Measurements from ENCODE around the gene SETBP1. TPM values are rescaled to one million over a fixed set of nuclear protein-coding genes. Genes with fewer than 3 reads are reported as not detected.

SETBP1 gene
- total RNA-seq, 1 donor from 2014 or later: 12.0 TPM

- DNase-seq (ENCODE audit: low spot score): no peak
- Mint-ChIP-seq H3K27me3 (ENCODE audit: insufficient read depth, low read depth) (peaks cover 2% of the 10 kb centered on the region), H3K27ac (no peak overlapping the region), H3K36me3 (peaks cover 40% of the 10 kb centered on the region), H3K4me3 (no peak overlapping the region), H3K4me1 (peaks cover 8% of the 10 kb centered on the region), H3K9me3 (peaks cover 21% of the 10 kb centered on the region)
- H3K4me2 ChIP-seq: no peak overlapping the region
- peaks cover 13% of the 10 kb centered on the region for H3F3A ChIP-seq (ENCODE audit: low read depth)
- H2AFZ ChIP-seq (replicated peaks): no peak overlapping the region
- no peak for TF ChIP-seq EZH2phosphoT487 (IDR thresholded peaks at IDR 0.05)
- TF ChIP-seq CTCF (IDR thresholded peaks at IDR 0.05): no peak
- TF ChIP-seq EZH2 (IDR thresholded peaks at IDR 0.05): no peak
- peaks cover 19% of the 10 kb centered on the region for H4K20me1 ChIP-seq (ENCODE audit: low read depth)
- no peak overlapping the region for H3K4me3 ChIP-seq
- H3K79me2 ChIP-seq (ENCODE audit: low read depth): peaks cover 94% of the 10 kb centered on the region
- no peaks in the 10 kb centered on the region for H3K36me3 ChIP-seq
- H3K27me3 ChIP-seq: no peaks in the 10 kb centered on the region
- H3K4me1 ChIP-seq: peaks cover 14% of the 10 kb centered on the region
- H3K9ac ChIP-seq: no peak overlapping the region
- no peak overlapping the region for H3K27ac ChIP-seq
- H3K9me3 ChIP-seq (ENCODE audit: low read depth): no peaks in the 10 kb centered on the region
Measured at GRCh38 chr18:44687421-44687820, 6.7 kb downstream of the SETBP1 start.

- DNase-seq (ENCODE audit: low spot score): no peak
- H3K4me1 Mint-ChIP-seq: peaks cover 8% of the 10 kb centered on the region
- H3K27me3 ChIP-seq: no peaks in the 10 kb centered on the region
Measured at GRCh38 chr18:44689736-44690135, 9.0 kb downstream of the SETBP1 start.

GRCh38 chr18:44691148-44691925 lies 10.6 kb downstream of the SETBP1 start:
- H3K27ac ChIP-seq: no peak overlapping the region
- H2AFZ ChIP-seq (replicated peaks): no peak overlapping the region
- no peaks in the 10 kb centered on the region for H3K36me3 ChIP-seq
- H3K27me3 ChIP-seq: no peaks in the 10 kb centered on the region
- no peaks in the 10 kb centered on the region for H3K9me3 ChIP-seq (ENCODE audit: low read depth)
- no peak overlapping the region for H3K9ac ChIP-seq
- peaks cover 62% of the 10 kb centered on the region for H3K36me3 Mint-ChIP-seq
- peaks cover 15% of the 10 kb centered on the region for H3K4me1 Mint-ChIP-seq
- DNase-seq (ENCODE audit: low spot score): no peak
- TF ChIP-seq EZH2 (IDR thresholded peaks at IDR 0.05) (no peak), CTCF (IDR thresholded peaks at IDR 0.05) (no peak), EZH2phosphoT487 (IDR thresholded peaks at IDR 0.05) (no peak)
- H3K79me2 ChIP-seq (ENCODE audit: low read depth): peaks cover 78% of the 10 kb centered on the region
- H3K4me3 Mint-ChIP-seq: no peak overlapping the region
- H3K9me3 Mint-ChIP-seq: peaks cover 28% of the 10 kb centered on the region
- H3K4me1 ChIP-seq: peaks cover 12% of the 10 kb centered on the region
- H3K27me3 Mint-ChIP-seq (ENCODE audit: insufficient read depth, low read depth): no peaks in the 10 kb centered on the region
- no peak overlapping the region for H3K4me3 ChIP-seq
- H3K4me2 ChIP-seq: no peak overlapping the region
- no peak overlapping the region for H3K27ac Mint-ChIP-seq
- peaks cover 14% of the 10 kb centered on the region for H4K20me1 ChIP-seq (ENCODE audit: low read depth)
- H3F3A ChIP-seq (ENCODE audit: low read depth): no peaks in the 10 kb centered on the region

More at GRCh38 chr18:44689736-44690135, 9.0 kb downstream of the SETBP1 start:
- peaks cover 26% of the 10 kb centered on the region for H3K9me3 Mint-ChIP-seq
- H3K27me3 Mint-ChIP-seq (ENCODE audit: insufficient read depth, low read depth): no peaks in the 10 kb centered on the region
- H2AFZ ChIP-seq (replicated peaks): no peak overlapping the region
- H4K20me1 ChIP-seq (ENCODE audit: low read depth): peaks cover 10% of the 10 kb centered on the region
- H3K79me2 ChIP-seq (ENCODE audit: low read depth): peaks cover 81% of the 10 kb centered on the region
- no peak overlapping the region for H3K27ac Mint-ChIP-seq
- H3K36me3 Mint-ChIP-seq: peaks cover 59% of the 10 kb centered on the region
- H3K4me3 ChIP-seq: no peak overlapping the region
- no peaks in the 10 kb centered on the region for H3K9me3 ChIP-seq (ENCODE audit: low read depth)
- H3K4me3 Mint-ChIP-seq: no peak overlapping the region
- no peak overlapping the region for H3K4me2 ChIP-seq
- H3K36me3 ChIP-seq: no peaks in the 10 kb centered on the region
- no peak overlapping the region for H3K9ac ChIP-seq
- H3K4me1 ChIP-seq: no peaks in the 10 kb centered on the region
- TF ChIP-seq EZH2 (IDR thresholded peaks at IDR 0.05): no peak
- no peak for TF ChIP-seq CTCF (IDR thresholded peaks at IDR 0.05)
- H3F3A ChIP-seq (ENCODE audit: low read depth): no peaks in the 10 kb centered on the region
- H3K27ac ChIP-seq: no peak overlapping the region

Measured in neural progenitor cell (in vitro differentiated cells).